ENCODE data around the gene EIF3I.
A peak's percentile ranks its signal among the peaks of the same experiment; 100 is the strongest.
"Not testable (repeated sequence)": the region's sequence is repeated elsewhere in the genome, so short reads cannot be mapped to it uniquely, and the experiment has no call there.

EIF3I gene

GRCh38 chr1:32232558-32233304, 10.5 kb downstream of the EIF3I start:
- no peak for DNase-seq (ENCODE audit: low read depth, low spot score)

GRCh38 chr1:32234792-32235191, 12.6 kb downstream of the EIF3I start:
- no peak for DNase-seq (ENCODE audit: low read depth, low spot score)

- DNase-seq (ENCODE audit: low read depth, low spot score): no peak
Measured at GRCh38 chr1:32239337-32239736, 17.1 kb downstream of the EIF3I start.

- no peak for DNase-seq (ENCODE audit: low read depth, low spot score)
Measured at GRCh38 chr1:32239790-32240139, 17.6 kb downstream of the EIF3I start.

- peak; percentile 93 for DNase-seq (ENCODE audit: low read depth, low spot score)
Measured at GRCh38 chr1:32240140-32240951, 18.1 kb downstream of the EIF3I start.

GRCh38 chr1:32241001-32241763, 19.0 kb downstream of the EIF3I start:
- peak; percentile 76 for DNase-seq (ENCODE audit: low read depth, low spot score)

- peak; percentile 80 for DNase-seq (ENCODE audit: low read depth, low spot score)
Measured at GRCh38 chr1:32242341-32242851, 20.2 kb downstream of the EIF3I start.

GRCh38 chr1:32246888-32247273, 24.7 kb downstream of the EIF3I start, which contains the start of gene FAM167B:
Gene FAM167B (plus strand): TSS chr1:32247222. CDS start chr1:32247422, 200 bp downstream.
- no peak for DNase-seq (ENCODE audit: low read depth, low spot score)

- no peak for DNase-seq (ENCODE audit: low read depth, low spot score)
Measured at GRCh38 chr1:32247452-32247851, 25.2 kb downstream of the EIF3I start.

GRCh38 chr1:32247983-32248889, 26.0 kb downstream of the EIF3I start:
- peak; percentile 93 for DNase-seq (ENCODE audit: low read depth, low spot score)

GRCh38 chr1:32249831-32250525, 27.8 kb downstream of the EIF3I start:
- DNase-seq (ENCODE audit: low read depth, low spot score): no peak

- DNase-seq (ENCODE audit: low read depth, low spot score): no peak
Measured at GRCh38 chr1:32250893-32251716, 28.9 kb downstream of the EIF3I start, which contains the start of gene LCK. Gene LCK (plus strand): TSS chr1:32251265. CDS start chr1:32274330, 23,065 bp downstream.

- DNase-seq (ENCODE audit: low read depth, low spot score): no peak
Measured at GRCh38 chr1:32255072-32256071, 33.2 kb downstream of the EIF3I start.

GRCh38 chr1:32256473-32257226, 34.4 kb downstream of the EIF3I start:
- DNase-seq (ENCODE audit: low read depth, low spot score): no peak

- no peak for DNase-seq (ENCODE audit: low read depth, low spot score)
Measured at GRCh38 chr1:32257227-32257508, 35.0 kb downstream of the EIF3I start.

- DNase-seq (ENCODE audit: low read depth, low spot score): not testable (repeated sequence)
Measured at GRCh38 chr1:32263236-32263593, 41.0 kb downstream of the EIF3I start.

GRCh38 chr1:32263744-32264143, 41.5 kb downstream of the EIF3I start:
- DNase-seq (ENCODE audit: low read depth, low spot score): no peak

GRCh38 chr1:32265846-32266245, 43.6 kb downstream of the EIF3I start:
- DNase-seq (ENCODE audit: low read depth, low spot score): no peak
